ENCODE data around the gene ABI1.

- TF ChIP-seq CTCF (conservative IDR thresholded peaks at IDR 0.05; ENCODE audit: low read length) (no peak), EZH2phosphoT487 (IDR thresholded peaks at IDR 0.05; ENCODE audit: borderline replicate concordance, low read depth, low read length) (no peak)
These were observed 161.1 kb downstream of the ABI1 start for GRCh38 chr10:26699631-26700030.

Measured in OCI-LY7 (cell line).